Hematopoietic multipotent progenitor cell treated with erythropoietin and hydrocortisone succinate and interleukin-3 and kit ligand, for 15 days (in vitro differentiated cells): ENCODE data around the gene TM7SF2.
"Not testable (repeated sequence)": the region's sequence is repeated elsewhere in the genome, so short reads cannot be mapped to it uniquely, and the experiment has no call there.

Experiments used
- DNase-seq: peaks from one replicate; pipeline ENCODE4 v3.0.0-alpha.2; 2015; ENCODE audit warnings: low spot score

TM7SF2 gene

GRCh38 chr11:65130631-65131416 is 19.2 kb downstream of the TM7SF2 start:
- no peak for DNase-seq

DNA sequence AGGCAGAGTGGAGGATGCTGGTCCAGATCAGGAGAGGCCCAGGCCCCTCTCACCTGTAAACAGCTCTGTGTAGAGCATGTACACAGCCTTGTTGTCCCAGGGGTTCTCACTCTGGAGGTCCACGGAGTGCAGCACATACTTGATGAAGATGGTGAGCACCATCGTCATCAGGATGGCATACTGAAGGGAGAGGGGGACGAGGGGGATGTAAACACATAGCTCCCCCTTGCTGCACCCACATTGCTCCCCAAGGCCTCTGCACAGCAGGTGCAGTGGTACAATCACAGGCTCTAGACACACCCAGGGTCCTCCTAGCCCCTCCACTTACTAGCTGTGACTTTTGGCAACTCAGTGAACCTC is 19.7 kb downstream of the TM7SF2 start:
- no peak for DNase-seq

DNA sequence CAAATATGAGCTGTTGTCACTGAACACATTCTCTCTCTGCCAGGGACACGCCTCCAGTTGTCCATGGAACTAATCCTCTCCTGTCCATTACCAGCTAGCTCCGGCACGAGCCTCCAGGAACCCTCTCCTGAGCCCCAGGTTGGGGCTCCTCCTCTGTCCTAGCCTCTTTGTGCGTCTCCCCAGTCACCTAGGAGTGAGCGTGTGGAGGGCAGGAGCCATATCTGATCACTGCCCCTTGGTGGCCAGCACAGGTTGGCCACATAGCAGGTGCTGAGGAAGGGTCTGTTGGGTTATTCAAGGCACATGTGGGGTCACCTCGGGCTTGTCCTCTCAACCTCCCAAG is 20.2 kb downstream of the TM7SF2 start:
- DNase-seq: no peak

DNA sequence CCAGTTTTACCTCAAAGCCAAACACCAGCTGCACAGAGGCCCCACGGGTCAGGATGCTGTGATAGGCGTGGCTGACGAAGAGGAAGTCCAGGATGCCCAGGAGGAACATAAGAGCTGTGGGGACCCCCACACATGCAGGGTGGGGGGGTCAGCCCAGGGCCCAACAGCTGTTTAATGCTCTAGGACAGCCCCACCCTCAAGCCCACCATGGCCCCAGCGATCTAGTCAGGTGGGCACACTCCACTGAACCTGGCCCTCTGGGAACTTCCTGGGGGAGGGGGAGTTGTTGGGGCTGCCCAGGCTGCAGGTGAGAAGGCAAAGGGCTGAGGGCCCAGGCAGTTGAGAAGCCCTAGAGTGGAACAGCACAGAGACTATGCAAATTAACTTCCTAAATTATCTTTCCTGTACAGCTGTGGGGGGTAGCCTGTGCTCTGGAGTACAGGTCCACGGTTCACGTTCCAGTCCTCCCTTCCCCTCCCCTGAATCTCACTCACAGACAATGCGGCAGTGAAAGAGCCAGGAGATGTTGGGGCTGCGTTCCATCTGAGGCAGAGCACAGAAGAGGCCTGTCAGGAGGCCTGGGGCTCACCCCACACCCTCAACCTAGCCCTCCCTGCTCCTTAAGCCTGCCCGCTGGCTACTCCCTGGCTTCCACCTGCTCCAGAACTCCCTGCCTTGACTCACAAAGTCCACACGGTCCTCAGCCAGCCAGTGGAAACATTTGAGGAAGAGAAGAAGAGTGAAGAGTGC is 20.7 kb downstream of the TM7SF2 start:
- DNase-seq: no peak

GRCh38 chr11:65132988-65133700 is 21.5 kb downstream of the TM7SF2 start:
- DNase-seq: peak; percentile 69

GRCh38 chr11:65133724-65134123 is 22.1 kb downstream of the TM7SF2 start:
- DNase-seq: no peak

GRCh38 chr11:65134240-65134951 is 22.7 kb downstream of the TM7SF2 start, which contains the start of gene SYVN1:
SYVN1 (minus strand) TSS chr11:65134519; CDS start chr11:65133601, 918 bp downstream.
- DNase-seq: peak; percentile 91

DNA sequence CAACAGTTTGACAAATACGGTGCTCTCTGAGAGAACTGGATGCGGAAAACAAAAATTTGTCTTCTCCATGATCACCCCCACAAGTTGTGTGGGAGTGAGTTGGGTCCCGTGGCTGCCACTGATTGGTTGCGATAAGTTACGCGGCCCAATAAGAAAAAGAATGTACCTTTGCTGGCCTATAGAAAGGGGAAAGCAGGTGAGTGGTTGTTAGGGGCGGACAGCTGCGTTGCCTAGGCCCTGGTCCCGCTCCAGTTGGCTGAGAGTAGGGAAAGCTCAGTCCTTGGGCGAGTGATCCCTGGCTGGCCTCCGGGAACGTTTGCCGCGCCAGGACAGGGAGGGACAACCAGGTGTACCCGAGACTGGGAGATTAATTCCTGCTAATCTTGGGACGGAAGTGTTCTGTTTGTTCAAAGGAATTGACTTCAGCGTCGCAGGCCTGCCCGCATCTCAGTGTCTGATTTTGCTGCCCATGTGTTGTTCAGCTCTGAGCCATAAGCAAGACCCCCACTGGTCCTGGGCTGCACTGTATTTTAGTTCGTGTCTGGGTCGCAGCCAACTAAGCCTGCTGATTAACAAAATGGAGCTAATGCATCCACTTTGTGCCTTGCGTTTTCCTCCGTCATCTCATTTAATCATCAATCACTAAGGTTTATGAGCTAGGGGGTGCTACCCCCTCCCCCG is 23.4 kb downstream of the TM7SF2 start:
- DNase-seq: peak; percentile 95

DNA sequence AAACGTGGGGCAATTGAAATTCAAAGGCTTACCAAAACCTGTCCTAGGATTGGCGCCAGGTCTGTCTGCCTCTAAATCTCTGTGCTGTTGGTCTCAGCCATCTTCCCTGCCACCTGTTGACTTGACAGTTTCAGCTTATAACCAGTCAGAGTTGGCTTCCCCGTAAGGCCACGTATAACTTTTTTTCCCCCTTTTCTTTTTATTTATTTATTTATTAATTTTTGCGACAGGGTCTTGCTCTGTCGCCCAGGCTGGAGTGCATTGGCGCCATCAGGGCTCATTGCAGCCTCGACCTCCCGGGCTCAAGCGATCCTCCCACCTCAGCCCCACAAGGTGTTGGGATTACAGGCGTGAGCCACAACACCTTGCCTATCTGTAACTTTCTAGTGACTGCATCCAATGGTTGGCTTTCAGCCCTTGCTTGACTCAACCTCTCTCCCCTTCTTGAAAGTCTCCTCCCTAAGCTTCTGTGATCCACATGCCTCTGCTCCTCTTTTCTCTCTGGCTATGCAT is 24.0 kb downstream of the TM7SF2 start:
- DNase-seq: no peak

DNA sequence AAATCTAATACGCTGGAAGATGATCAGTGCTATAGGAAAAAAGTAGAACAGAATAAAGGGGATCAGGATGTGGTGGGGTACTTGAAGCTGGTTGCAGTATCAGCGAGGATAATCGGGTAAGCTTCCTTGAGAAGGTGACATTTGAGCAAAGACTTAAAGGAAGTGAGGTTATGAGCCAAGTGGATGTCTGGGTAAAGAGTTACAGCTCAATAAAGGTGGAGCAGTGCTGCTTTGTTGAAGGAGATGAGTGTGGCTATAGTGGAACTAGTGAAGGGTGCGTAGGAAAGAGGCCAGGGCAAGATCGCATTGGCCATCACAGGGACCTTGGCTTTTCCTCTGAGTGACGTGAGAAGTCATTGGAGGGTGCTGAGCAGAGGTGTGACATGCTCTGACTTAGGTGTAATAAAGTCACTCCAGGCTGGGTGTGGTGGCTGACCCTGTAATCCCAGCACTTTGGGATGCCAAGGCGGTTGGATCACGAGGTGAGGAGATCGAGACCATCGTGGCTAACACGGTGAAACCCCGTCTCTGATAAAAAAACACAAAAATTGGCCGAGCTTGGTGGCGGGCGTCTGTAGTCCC is 24.9 kb downstream of the TM7SF2 start:
- no peak for DNase-seq

DNA sequence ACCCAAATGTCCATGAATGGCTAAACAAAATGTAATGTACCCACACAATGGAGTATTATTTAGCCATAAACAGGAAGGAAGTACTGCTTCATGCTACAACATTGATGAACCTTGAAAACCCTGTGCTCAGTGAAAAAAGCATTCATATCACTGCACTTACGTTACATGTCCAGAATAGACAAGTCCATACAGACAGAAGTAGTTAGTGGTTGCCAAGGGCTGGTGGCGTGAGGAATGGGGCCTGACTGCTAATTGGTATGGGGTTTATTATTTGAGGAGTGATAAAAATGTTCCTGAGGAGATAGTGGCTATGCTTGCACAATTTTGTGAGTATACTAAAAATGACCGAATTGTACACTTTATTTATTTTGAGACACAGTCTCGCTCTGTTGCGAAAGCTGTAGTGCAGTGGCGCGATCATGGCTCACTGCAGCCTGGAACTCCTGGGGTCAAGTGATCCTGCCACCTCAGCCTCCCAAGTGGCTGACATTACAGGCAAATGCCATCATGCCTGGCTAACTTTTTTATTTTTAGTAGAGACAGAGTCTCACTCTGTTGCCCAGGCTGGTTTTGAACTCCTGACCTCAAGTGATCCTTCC is 30.3 kb downstream of the TM7SF2 start:
- DNase-seq: no peak

GRCh38 chr11:65147352-65148075 is 35.8 kb downstream of the TM7SF2 start:
- DNase-seq: no peak

- no peak for DNase-seq
Observed at GRCh38 chr11:65148657-65149056, 37.0 kb downstream of the TM7SF2 start.

DNA sequence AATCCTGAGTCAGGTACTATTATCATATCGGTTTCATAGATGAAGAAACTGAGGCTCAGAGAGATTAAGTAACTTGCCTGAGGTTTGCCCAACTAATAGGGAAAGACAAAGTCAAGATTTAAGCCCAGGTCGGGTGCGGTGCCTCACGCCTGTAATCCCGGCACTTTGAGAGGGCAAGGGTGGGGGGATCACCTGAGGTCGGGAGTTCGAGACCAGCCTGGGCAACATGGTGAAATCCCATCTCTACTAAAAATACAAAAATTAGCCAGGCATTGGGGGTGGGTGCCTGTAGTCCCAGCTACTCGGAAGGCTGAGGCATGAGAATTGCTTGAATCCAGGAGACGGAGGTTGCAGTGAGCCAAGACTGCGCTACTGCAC is 38.4 kb downstream of the TM7SF2 start:
- not testable (repeated sequence) for DNase-seq

- peak; percentile 92 for DNase-seq
Observed at GRCh38 chr11:65150509-65151299, 39.0 kb downstream of the TM7SF2 start.

GRCh38 chr11:65151331-65151899 is 39.7 kb downstream of the TM7SF2 start:
- no peak for DNase-seq

DNA sequence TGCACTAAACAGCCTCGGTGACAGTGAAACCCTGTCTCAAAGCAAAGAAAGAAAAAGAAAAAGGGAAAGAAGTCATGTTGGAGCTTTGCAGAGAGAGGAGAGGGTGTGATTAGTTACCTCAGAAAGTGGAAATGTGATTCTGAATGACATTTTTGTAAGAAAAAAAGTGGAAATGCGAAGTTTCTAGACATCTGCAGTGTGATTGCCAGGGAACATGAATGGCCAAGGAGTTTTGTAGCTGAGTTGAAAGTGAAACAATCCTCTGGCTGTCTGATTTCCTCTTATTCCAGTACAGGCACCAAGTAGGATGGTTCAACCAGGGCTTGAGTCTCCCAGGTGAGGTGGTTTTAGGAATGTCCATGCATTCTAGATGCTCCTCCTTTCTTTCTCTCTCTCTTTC is 40.5 kb downstream of the TM7SF2 start:
- no peak for DNase-seq

- DNase-seq: no peak
Observed at GRCh38 chr11:65156256-65156655, 44.6 kb downstream of the TM7SF2 start.

DNA sequence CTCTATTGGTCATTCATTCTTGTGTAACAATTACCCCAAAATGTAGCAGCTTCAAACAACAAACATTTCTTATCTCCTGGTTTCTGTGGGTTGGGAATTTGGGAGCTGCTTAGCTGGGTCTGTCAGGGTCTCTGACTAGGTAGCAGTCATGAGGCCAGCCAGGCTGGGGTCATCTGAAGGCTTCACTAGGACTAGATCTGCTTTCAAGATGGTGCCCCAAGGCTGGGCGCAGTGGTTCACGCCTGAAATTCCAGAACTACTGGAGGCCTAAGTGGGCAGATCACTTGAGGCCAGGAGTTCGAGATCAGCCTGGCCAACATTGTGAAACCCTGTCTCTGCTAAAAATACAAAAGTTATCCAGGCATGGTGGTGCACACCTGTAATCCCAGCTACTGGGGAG is 45.3 kb downstream of the TM7SF2 start:
- DNase-seq: no peak
